ENCODE data around the gene TPCN2. TPM values are rescaled to one million over a fixed set of nuclear protein-coding genes. Genes with fewer than 3 reads are reported as not detected.
A peak's percentile ranks its signal among the peaks of the same experiment; 100 is the strongest.

The TPCN2 gene
- total RNA-seq, 1 experiment from 2014 or later, result 5.5 TPM

DNA sequence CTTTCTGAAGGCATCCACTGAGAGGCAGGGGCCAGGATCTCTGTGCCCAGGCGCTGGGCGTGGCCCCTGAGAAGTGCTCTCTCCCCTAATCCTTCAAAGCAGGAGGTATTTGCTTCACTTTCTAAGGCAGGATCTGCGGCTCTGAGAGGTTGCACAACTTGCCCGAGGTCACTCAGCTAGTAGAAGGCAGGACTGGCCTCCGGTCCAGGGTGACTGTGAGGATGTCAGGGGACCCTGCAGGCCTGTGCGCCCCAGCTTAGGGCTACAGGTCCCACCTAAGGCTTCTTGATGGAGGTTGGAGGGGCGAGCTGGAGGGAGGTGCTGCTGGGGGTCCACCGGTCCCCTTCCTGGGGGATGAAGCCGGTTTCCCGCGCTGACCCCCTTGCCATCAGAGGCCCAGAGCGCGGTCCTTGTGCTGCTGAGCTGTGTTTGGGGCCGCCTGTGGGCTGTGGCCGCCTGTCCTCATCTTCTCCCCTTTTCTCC is 108.0 kb downstream of the TPCN2 start:
- Histone ChIP-seq H3K27me3 (no peaks in the 10 kb centered on the region), H3K4me3 (peak overlapping the region; percentile 35), H3K36me3 (no peaks in the 10 kb centered on the region), H3K27ac (peak overlapping the region; percentile 97), H3K4me1 (peaks cover 17% of the 10 kb centered on the region), H3K9me3 (replicated peaks) (no peaks in the 10 kb centered on the region)
- DNase-seq, result peak in 1 of 2 experiments; percentile 38

DNA sequence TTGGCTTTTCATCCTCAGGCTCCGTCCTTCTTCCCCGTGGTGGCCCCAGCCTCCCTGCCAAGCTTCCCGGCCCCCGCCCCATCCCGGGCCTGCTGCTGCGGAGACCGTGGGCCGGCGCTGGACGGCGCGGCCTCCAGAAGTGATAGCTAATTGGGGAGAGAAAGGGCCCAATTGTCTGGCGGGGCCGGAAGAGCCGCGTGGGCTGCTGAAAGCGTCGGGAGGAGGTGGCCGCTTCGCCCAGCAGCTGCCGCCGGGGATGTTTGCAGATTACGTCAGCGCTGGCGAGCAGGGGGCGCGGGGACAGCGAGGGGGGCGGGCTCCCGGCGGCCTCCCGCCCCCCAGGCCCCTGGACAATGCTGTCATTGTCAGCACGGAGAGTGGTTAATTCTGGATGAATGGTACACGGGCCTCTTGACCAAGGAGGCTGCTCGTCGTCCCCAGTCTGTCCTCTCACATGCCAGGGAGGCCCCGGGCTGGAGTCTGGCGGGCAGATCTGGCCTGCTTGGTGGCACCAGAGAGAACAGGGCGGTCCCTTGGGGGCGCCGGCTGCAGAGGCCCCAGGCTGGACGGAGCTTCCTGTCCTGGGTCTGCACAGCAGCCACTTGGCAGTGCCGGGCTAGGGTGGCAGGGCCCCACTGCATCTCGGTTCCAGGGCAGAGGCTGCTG is 108.6 kb downstream of the TPCN2 start:
- Histone ChIP-seq H3K27ac (peak overlapping the region; percentile 97), H3K27me3 (no peaks in the 10 kb centered on the region), H3K36me3 (no peaks in the 10 kb centered on the region), H3K4me1 (peaks cover 17% of the 10 kb centered on the region), H3K9me3 (replicated peaks) (no peaks in the 10 kb centered on the region), H3K4me3 (peak overlapping the region; percentile 35)
- peak; percentile 93 to 95 for DNase-seq

DNA sequence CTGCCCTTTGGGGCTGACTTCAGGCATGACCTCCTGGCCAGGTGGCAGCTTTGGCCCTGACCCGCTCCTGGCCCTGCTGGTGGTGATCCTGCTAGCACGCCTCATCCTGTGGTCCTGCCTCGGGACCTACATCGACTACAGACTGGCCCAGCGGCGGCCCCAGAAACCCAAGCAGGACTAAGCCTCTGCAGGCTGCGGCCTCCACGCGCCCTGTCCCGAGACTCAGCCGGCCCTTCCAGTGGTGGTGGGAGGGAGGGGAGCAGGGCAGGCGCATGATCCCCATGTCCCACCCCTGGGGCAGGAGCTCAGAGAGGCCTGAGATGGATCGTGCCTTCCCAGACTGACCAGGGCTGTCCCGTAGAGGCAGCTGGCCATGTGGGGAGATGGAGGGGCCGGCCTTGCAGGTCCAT is 109.1 kb downstream of the TPCN2 start:
- DNase-seq, result no peak
- H3K9me3 ChIP-seq (replicated peaks), result no peaks in the 10 kb centered on the region
- peak overlapping the region; percentile 11; the same call in 1 of the 2 replicates for H3K4me3 ChIP-seq
- H3K27ac ChIP-seq, result peak overlapping the region; percentile 97
- no peaks in the 10 kb centered on the region for H3K36me3 ChIP-seq
- H3K4me1 ChIP-seq, result peaks cover 17% of the 10 kb centered on the region
- no peaks in the 10 kb centered on the region for H3K27me3 ChIP-seq

DNA sequence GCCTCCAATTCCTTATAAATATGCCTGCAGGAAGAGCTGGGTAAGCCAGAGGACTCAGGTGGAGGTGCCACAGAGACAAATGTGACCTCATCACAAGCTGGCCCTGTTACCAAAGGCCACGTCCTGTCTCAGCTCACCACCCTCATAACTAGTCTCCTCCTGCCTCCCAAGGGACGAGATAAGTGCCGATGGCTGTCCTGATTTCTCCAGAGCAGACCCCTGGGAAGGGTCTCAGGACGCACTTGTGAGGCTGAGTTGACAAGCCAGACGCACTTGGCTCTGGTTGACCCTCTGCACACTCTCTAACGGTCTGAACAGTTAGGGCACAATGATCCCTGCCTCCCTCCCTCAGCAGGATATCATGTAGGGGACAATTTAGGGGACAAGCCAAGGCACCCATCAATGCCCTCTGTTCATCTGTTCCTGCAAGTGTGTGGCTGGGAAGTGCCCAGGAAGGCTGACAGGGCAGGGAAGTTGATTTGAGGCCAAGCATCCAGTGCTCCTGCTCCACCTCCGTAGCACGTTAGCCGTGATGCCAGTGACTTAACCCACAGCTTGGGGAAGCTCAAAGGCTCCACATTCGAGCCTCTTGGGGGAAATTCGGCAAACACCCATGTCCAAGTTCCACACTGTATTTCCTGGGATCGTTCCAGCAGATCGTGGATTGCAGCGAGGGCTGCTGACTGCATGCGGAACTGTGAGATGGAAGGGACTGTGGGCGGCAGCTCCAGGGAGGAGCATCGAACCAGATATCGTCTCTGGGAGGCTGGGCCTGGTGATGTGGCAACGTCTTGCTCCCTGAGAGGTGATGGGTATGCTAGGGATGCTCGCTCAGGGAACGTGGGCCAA is 109.8 kb downstream of the TPCN2 start:
- H3K27me3 ChIP-seq, result no peaks in the 10 kb centered on the region
- H3K4me1 ChIP-seq, result peaks cover 17% of the 10 kb centered on the region
- no peak overlapping the region for H3K4me3 ChIP-seq
- no peak overlapping the region for H3K27ac ChIP-seq
- DNase-seq, result no peak
- no peaks in the 10 kb centered on the region for H3K36me3 ChIP-seq
- no peaks in the 10 kb centered on the region for H3K9me3 ChIP-seq (replicated peaks)

DNA sequence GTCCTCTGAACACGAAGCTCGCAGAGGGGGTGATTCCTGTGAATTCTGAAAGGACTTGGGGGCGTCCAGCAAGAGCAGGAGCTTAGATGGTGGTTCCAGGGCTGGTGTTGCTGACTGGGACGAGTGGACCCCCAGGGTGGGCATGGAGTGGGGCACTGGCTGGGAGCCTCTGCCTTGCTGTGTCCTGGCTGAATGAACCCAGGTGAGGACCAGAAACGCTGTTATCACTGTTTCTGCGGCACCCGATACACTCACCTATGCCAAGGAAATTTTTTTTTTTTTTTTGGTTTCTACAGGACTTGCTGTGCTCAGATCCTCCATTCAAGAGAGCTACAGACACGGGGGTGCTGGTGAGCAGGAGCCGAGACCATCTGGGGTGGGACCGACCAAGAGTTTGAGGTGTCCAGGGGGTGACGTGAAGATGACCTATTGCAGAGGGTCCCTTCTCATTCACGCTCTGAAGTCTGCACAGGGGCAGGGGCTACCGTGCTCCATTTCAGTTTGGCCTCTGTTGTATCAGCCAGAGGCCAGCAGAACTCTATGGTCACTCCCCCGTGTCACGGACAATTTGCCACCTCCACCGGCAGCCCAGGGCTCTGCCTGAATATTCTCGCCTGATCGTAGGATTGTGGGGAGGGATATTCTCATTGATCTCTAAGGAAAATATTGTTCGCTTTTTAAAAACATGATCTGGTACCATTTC is 110.6 kb downstream of the TPCN2 start:
- peaks cover 17% of the 10 kb centered on the region for H3K4me1 ChIP-seq
- H3K27me3 ChIP-seq, result no peaks in the 10 kb centered on the region
- no peak overlapping the region for H3K4me3 ChIP-seq
- no peaks in the 10 kb centered on the region for H3K36me3 ChIP-seq
- H3K9me3 ChIP-seq (replicated peaks), result peaks cover 5% of the 10 kb centered on the region; the same call in 1 of the 2 replicates
- no peak overlapping the region for H3K27ac ChIP-seq
- DNase-seq, result no peak

DNA sequence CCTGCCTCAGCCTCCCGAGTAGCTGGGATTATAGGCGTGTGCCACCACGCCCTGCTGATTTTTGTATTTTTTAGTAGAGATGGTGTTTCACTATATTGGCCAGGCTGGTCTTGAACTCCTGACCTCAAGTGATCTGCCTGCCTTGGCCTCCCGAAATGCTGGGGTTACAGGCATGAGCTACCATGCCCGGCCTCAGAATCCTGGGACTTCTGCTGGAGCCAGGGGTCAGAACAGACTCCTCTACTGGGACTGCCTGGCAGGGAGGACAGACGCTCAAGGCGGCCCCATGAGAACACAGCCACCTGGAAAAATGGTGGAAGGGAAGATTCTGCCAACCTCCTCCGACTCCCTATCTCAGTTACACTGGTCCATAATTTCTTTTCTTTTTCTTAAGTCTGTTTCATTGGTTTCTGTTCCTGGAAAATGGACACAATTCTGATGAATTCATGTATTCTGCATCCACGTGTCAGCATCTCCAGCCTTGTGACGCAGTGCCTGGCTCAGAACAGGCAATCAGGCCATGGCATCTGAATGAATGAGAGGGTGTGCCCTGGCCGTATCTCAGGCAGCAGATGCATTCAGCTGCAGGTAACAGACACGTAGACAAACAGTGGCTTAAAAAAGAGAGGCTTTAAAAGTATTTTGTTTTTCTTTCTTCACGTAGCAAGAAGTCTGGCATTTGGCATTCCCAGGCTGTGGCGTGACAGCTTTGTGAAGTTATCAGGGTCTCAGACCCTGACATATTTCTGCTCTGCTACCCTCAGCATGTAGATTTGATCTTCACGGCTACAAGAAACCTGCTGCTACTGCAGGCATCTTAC is 111.8 kb downstream of the TPCN2 start:
- Histone ChIP-seq H3K4me3 (no peak overlapping the region), H3K27ac (no peak overlapping the region), H3K4me1 (peaks cover 17% of the 10 kb centered on the region), H3K36me3 (no peaks in the 10 kb centered on the region), H3K9me3 (replicated peaks) (peaks cover 5% of the 10 kb centered on the region; the same call in 1 of the 2 replicates), H3K27me3 (no peaks in the 10 kb centered on the region)
- DNase-seq, result no peak

DNA sequence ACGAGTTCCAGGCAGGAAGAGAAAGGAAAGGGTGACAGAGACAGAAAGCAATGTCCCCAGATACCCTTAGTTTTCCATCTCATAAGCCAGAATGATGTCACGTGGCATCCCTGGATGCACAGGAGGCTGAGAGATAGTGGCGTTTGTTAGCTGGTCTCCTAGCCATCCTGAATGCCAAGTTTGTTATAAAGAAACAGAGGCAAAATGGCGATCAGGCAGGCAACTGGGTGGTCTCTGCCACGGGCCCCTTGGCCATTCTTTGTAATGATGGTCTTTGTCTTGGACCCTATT is 112.3 kb downstream of the TPCN2 start:
- Histone ChIP-seq H3K4me3 (no peak overlapping the region), H3K4me1 (peaks cover 20% of the 10 kb centered on the region), H3K9me3 (replicated peaks) (peaks cover 5% of the 10 kb centered on the region; the same call in 1 of the 2 replicates), H3K36me3 (no peaks in the 10 kb centered on the region), H3K27ac (no peak overlapping the region), H3K27me3 (no peaks in the 10 kb centered on the region)
- no peak for DNase-seq

DNA sequence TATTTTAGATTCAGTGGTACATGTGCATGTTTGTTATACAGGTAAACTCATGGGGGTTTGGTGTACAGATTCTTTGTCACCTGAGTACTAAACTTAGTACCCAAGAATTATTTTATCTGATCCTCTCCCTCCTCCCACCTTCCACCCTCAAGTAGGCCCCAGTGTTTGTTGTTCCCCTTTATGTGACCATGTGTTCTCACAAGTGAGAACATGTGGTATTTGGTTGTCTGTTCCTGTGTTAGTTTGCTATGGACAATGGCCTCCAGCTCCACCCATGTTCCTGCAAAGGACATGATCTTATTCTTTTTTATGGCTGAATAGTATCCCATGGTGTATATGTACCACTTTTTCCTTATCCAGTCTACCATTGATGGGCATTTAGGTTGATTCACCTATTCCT is 113.8 kb downstream of the TPCN2 start:
- DNase-seq, result no peak
- Histone ChIP-seq H3K27me3 (no peaks in the 10 kb centered on the region), H3K4me1 (peaks cover 20% of the 10 kb centered on the region), H3K9me3 (replicated peaks) (peaks cover 5% of the 10 kb centered on the region; the same call in 1 of the 2 replicates), H3K27ac (no peak overlapping the region), H3K4me3 (no peak overlapping the region), H3K36me3 (no peaks in the 10 kb centered on the region)

DNA sequence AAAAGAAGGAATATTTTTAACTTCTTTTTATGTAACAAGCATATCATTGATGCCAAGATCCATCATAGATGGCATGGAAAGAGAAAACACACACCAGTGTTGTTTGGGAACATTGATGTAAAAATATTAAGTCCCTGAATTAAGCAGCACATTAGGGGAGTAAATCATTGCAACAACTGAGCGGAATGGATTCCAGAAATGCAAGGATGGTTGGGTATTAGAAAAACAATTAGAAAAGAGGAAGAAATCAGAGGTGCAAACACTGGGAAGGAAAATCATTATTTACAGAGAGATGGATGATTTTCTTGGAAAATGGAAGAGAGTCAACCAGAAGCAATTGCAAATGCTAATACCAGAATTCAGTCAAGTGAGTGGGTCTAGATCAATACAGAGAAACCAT is 115.1 kb downstream of the TPCN2 start:
- no peak overlapping the region for H3K4me3 ChIP-seq
- H3K4me1 ChIP-seq, result peaks cover 13% of the 10 kb centered on the region
- peaks cover 5% of the 10 kb centered on the region; the same call in 1 of the 2 replicates for H3K9me3 ChIP-seq (replicated peaks)
- DNase-seq, result no peak
- no peak overlapping the region for H3K27ac ChIP-seq
- H3K36me3 ChIP-seq, result no peaks in the 10 kb centered on the region
- H3K27me3 ChIP-seq, result no peaks in the 10 kb centered on the region

DNA sequence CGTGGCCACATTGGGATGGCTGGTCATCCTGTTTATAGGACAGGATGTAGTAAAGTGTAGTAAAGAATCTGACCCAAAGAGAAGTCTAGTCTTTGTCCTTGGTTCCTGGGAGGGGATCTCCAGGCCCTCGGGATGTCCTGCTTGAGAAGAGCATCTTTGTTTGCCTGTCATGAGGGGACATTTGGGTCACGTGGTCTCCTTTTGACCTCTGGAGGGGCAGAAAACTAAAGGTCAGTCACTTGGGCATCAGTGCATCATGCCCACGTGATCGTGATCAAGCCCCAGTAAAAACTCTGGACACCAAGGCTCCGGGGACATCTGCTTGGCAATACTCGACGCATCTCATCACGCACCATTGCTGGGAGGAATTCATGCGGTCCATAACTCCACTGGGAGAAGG is 116.1 kb downstream of the TPCN2 start:
- Histone ChIP-seq H3K4me1 (peaks cover 13% of the 10 kb centered on the region), H3K36me3 (no peaks in the 10 kb centered on the region)
- DNase-seq, result no peak

DNA sequence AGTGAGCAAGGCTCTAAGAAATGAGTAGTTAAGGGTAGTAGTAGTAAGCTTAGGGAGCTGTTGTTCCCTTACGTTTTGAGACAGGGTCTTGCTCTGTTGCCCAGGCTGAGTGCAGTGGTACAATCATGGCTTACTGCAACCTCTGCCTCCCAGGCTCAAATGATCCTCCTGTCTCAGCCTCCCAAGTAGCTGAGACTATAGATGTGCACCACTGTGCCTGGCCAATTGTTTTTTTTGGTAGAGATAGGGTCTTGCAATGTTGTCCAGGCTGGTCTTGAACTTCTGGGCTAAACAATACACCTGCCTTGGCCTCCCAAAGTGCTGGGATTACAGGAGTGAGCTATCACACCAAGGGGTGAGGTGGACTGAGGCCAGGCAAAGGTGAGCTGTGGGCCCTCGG is 117.0 kb downstream of the TPCN2 start:
- Histone ChIP-seq H3K9me3 (replicated peaks) (peaks cover 5% of the 10 kb centered on the region; the same call in 1 of the 2 replicates), H3K4me3 (no peak overlapping the region), H3K27ac (no peak overlapping the region), H3K4me1 (peaks cover 21% of the 10 kb centered on the region), H3K27me3 (no peaks in the 10 kb centered on the region), H3K36me3 (no peaks in the 10 kb centered on the region)
- DNase-seq, result no peak

More for the DNA sequence above, 116.1 kb downstream of the TPCN2 start:
- Histone ChIP-seq H3K9me3 (replicated peaks) (peaks cover 5% of the 10 kb centered on the region; the same call in 1 of the 2 replicates), H3K4me3 (no peak overlapping the region), H3K27me3 (no peaks in the 10 kb centered on the region), H3K27ac (no peak overlapping the region)

DNA sequence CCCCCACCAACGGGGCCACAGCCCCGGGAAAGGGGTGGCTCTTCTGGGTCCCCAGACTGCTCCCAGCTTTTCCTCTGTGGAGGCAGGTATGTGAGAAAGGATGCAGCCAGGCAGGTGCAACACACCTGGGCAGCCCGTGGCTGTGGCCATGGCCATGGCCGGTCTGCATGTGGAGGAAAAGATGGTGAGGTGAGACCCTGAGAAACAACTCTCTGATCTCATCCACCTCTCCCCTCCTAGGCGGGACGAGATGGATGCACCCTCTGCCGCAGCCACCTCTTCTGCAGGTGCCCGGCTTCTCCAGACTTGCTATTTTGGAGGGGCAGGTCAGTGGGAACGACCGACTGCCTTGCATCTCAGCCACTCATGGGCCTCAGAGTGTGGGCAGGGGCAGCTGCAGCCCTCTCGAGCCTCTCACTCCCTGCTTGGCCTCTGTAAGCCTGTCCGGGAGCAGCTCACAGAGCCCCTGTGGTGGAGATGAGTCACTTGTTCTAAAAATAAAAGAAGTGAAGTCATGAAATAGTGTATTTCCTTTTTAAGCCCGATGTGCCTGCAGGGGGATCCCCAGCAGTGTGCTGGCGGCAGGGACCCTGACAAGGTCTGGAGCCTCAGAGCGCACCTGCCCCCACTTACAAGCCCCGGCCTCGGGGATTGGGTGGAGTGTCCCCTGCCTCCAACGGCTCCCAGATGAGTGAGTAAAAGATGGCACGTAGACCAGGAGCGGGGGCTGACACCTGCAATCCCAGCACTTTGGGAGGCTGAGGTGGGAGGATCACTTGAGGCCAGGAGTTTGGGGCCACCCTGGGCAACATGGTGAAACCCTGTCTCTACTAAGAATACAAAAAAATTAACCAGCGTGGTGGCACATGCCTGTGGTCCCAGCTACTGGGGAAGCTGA is 117.7 kb downstream of the TPCN2 start:
- peak; percentile 88 to 91 for DNase-seq
- Histone ChIP-seq H3K9me3 (replicated peaks) (peaks cover 5% of the 10 kb centered on the region; the same call in 1 of the 2 replicates), H3K27me3 (no peaks in the 10 kb centered on the region), H3K4me3 (no peak overlapping the region), H3K36me3 (no peaks in the 10 kb centered on the region), H3K27ac (peak overlapping the region; percentile 30), H3K4me1 (peaks cover 26% of the 10 kb centered on the region)

DNA sequence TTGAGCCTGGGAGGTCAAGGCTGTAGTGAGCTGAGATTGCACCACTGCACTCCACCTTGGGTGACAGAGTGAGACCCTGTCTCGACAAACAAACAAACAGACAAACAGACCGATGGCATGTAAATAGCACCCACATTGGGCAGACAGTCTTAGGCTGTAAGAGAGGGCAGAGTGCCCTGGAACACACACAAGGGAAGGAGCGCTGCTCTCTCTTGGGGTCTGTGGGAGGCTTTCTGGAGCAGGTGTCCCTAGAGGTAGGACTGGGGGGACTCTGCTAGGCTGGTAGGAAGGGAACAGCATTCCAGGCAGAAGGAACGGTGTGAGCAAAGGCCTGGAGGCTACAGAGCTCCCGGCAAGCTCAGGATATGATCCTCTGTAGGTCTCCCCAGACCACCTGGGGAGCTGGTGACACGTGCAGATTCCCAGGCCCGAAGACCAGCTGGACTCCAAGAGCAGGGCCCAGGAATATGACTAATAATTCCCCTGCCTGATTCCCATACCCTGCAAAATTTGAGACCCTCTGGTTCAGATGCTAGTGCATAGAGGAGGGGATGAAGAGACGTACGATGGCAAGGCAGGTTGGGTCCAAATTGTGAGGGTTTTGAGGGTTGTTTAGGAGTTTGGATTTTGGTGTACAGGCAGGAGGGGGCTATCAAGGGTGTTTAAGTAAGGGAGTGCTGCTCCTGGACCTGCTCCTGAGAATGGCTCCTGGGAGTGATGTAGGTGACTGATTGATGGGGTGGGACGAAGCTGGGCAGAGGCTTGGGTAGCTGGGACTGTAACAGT is 118.6 kb downstream of the TPCN2 start:
- Histone ChIP-seq H3K4me1 (peaks cover 26% of the 10 kb centered on the region), H3K4me3 (no peak overlapping the region), H3K27ac (peak overlapping the region; percentile 30), H3K27me3 (no peaks in the 10 kb centered on the region), H3K9me3 (replicated peaks) (peaks cover 5% of the 10 kb centered on the region; the same call in 1 of the 2 replicates), H3K36me3 (no peaks in the 10 kb centered on the region)
- no peak for DNase-seq
